Stimulated activated CD8-positive, alpha-beta memory T cell treated with anti-CD3 and anti-CD28 coated beads, Interleukin-7, amount 100 ng/mL, for 24 hours (primary cell): ENCODE results near the gene APOL3.
"Not testable (repeated sequence)": the region's sequence is repeated elsewhere in the genome, so short reads cannot be mapped to it uniquely, and the experiment has no call there.

ENCODE experiments used
- DNase-seq: peaks from one replicate; pipeline ENCODE4 v3.0.0-alpha.2; 2020; ENCODE audit warnings: low read depth

APOL3 gene

DNA sequence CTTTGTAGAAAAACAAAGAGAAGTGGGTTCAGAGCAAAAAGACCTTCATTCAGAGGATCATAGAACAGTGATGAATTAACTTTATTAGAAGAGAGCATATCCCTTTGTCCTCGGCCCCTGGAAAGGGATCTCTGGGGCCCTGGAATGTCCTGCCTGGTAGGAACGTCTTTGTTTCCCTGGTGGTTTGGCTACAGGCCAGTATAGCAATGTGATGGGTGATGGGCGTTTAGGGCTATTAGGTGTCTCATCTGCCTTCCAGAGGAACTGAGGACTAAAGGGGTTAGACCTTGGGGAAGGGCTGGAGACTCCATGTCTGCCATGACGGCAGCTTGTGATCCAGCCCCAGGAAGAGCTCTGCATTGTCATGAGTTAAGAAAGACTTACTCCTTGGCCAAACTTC is 32.0 kb upstream of the APOL3 start:
- no peak for DNase-seq

DNA sequence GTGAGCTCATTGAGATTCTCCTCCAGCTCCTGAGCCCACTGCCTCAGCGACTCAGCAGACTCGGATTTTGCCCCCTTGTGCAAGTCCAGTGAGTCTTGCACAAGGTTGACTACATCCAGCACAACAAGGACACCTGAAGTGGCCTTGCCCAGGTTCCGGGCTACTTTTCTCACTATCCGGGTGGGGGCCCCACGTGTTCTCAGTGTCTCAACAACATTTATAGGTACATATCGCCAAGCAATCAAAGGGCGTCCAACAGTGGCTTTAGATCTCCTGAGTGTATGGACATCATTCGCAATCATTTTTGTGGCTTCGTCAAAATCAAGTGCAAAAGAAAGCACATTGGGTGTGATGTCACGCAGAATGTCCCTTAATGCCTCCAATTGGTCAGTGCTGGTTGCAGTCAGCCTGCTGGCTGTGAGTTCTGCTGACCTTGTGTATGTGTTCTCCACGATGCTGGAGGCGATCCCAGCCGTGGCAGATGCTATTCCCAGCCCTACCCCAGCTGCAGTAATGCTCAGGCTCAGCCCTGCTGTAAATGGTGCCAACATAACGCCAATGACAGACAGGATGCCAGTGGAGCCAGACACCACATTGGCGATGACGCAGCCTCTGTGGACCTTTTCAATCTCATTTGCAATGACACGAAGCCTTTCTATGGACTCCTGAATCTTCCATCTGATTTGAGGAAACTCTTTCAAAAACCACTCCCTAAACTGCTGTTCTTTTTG is 30.7 kb upstream of the APOL3 start:
- DNase-seq: no peak

DNA sequence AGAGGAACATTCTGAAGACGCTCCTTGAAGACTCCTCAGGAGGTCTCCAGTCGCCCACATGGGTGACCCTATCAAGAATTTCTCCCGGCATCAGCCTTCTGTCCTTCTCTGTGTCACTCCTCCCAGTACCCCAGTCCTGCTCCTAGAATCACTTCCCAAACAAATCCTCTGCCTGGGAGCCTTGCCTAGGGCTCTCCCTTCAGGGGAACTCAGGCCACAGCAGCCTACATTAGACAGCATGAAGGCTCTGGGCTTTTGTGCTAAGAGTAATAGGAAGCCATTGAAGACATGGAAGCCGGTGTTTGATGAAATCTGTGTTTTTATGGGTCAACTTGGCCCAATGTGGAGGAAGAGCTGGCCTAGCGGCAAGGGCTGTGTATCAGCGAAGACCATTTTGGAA is 27.3 kb upstream of the APOL3 start:
- not testable (repeated sequence) for DNase-seq

DNA sequence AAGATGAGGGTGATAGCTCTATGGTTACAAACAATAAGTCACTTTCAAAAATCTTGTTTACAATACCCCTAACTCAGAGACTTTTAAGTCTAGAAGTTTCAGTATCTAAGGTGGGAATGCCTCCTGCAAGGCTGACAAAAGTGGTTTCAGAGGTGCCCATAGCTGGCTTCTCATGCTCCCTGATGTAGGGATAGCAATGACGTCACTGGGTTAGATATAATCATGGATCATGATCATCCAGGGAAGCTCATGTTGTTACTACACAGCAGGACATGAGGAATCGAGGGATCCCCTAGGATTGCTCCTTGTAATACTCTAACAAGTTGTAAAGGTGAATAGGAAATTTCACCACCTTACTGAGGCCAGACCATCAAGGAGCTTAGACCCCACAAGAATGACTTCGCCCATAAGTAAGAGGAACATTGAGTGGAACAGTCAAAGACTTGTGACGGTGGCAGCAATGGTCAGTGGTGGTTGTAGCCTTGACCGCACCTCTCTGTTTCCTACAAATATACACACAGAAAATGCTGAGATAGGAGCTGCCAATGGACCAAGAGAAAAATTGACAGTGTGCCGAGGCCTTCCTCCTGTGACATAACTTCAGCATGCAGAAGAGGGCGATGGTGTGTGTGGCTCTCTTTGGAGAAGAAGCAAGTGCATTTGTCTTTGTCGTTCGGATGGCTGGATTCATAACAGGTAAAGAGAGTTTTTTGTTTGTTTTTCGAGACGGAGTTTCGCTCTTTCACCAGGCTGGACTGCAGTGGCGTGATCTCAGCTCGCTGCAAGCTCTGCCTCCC is 25.5 kb upstream of the APOL3 start:
- DNase-seq: no peak

DNA sequence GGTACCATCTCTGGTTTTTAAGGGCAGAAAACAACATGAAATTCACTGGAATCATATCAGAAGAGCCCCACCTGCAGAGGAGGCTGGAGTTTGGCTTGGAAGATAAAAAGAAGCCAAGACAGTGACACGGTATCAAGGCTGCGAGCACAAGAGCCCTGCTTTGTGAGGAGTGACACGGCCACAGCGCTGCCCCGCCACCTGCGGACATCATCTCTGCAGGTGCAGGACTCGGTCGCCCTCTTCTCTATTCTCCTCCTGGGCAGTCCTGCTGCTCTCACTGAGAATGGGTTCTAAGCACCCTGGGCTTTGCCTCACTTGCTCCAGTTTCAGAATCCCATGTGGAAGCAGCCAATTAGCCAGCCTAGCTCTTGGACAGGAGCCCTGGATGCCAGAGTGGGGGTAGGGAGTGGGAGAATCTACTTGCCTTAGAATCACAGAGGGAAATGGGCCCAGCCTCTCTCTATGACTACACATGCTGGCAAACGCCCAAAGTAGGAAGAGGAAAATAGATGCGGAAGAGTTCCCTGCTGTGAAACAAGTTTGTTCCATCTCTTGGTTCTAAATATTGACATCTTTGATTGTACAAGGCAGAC is 24.0 kb upstream of the APOL3 start:
- no peak for DNase-seq

DNA sequence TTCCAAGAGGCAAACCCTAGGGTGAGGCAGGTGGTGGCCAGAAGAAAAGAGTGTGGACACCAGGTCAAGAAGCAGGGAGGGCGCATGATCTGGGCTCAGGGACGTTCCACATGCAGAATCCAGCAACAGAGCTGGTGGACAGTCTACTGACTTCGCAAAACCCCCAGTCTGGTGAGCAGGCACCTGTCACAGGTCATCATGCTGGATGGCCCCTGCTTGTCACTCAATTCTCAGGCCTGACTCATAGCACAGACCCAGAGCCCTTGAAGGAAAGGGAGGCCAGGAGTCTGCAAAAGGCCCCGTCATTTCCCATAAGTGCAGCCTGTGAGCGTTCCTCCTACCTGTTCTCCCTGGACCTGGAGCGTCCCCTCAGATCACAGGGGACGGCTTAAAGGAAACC is 22.9 kb upstream of the APOL3 start:
- no peak for DNase-seq

DNA sequence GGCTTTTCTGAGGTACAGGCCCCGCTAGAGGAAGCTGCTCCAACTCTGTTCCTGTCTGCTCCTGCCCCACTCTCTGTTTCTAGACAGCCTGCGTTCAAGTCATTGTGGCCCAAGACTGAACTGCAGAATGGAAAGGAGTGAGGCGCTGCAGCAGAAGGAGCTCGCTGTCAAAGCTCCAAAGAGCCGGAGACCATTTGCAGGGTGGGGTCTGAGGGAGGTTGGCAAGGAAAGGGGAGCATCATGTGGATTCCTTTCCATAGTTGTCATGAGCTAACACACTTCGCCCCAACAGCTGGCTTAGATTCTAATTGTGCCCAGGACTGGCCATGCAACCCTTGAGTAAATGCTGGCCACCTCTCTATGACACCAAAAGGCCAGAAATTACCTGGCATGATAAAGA is 22.3 kb upstream of the APOL3 start:
- no peak for DNase-seq

DNA sequence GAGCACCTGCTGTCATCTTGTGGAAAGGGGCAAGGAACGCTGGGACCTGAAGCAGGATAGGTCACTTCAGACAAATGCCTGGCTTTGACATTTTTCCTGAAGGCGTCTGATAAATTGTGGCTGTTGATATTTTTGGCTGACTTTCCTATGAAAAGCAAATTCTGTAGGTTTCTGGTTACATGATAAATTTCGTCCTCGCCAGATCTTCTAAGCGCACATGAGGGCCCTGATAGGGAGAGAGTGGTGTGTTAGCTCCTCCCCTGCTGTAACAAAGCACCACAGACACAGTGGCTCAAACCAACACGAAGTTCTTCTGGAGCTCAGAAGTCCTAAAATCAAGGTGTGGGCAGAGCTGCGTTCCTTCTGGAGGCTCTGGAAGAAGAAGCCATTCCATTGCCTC is 21.5 kb upstream of the APOL3 start:
- no peak for DNase-seq

DNA sequence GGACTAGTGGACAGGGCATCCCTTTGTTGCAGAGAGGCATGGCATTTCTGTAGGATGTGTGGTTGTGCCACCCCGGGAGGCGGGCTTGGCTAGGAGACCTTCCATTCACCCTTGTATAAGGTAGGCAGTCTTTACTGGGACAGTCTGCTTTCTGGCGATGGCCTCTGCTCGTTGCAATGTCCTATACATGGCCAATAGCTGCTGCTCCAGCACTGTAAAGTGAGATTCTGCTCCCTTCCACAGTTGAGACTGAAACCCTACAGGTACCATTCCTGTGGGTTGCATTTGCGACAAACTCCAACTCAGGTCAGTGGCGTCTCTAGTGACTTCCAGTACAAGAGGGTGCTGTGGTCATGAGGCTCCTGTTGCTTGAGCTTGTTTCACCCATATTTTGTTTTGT is 20.4 kb upstream of the APOL3 start:
- DNase-seq: no peak

DNA sequence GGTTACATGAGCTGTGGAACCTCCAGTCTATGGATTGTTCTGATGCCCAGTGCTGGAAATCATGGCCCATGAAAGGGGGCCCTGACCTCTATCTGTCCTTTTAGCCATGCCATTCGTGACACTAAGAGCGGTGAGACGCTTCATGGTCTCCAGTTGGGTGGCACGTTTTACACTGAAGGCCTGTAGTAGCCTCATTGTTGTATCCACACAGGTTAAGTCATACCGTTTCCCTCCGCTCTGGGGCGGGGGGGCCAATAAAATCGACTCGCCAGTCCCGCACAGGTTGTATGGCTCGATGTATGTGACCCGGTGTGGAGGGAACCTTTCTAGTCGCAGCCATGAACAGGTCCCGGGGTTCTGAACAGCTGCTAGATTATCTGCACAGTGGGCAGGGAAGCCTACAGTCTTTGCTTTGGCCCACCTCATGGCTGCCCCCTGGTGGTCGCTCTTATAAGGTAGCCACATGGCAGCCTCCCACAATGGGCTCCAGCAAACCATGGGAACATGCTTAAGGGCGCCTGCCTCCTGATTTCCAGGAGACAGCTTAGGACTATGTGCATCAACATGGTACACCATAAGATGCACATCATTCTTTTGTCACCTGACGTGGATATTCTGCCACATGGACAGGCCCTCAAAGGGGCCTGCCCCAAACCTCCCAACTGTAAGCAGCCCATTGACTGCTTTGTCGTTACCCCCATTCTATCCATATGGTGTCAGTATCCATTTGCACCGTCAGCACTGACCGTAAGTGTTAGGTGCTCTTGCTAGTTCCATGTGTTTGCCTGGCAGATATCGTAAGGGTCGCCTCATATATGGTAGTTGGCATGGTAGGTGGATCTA is 19.7 kb upstream of the APOL3 start:
- peak; percentile 84 for DNase-seq

DNA sequence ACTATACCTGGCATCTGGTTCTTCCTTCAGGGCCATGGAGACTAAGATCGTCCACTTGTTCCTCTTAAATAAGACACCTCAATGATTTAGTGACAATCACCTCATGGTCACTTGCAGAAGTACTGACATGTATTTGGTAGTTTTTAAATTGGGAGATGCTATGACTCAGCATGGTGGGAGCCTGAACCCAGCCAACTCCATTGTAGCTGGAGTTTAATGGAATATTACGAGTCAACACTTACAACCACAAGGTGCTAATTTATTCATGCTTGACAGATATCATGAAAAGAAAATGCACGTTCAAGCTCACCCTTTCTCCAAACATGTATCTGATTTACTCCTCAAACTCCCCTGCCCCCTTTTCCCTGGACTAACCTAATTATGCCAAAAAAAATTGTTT is 16.6 kb upstream of the APOL3 start:
- DNase-seq: no peak

DNA sequence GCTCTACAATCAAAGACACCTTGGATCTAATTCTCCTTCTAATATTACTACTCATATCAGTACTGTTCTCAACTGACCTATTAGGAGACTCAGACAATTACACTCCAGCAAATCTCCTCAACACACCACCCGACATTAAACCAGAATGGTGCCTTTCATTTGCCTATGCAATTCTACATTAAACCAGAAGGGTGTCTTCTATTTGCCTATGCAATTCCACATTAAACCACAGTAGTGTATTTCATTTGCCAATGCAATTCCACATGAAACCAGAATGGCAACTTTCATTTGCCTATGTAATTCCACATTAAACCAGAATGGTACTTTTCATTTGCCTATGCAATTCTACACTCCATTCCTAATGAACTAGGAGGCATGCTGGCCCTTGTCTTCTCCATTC is 15.3 kb upstream of the APOL3 start:
- no peak for DNase-seq

DNA sequence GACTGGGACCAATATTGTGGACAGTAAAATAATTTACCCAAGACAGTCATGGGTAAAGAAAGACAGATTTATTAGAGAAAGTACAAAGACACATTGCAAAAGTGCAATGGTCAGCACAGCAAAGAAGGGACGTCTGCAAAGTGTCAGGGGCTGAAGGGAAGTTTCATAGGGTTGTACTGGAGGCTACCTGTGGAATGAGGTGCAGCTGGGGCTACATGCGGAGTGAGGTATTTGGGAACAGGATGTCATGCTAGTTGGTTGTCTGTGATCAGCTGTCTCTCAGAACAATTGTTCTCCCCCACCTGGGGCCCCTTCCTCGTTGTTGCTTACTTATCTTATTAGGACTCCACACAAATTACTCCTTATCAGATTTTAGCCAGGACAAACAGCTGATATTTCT is 11.4 kb upstream of the APOL3 start:
- DNase-seq: no peak

DNA sequence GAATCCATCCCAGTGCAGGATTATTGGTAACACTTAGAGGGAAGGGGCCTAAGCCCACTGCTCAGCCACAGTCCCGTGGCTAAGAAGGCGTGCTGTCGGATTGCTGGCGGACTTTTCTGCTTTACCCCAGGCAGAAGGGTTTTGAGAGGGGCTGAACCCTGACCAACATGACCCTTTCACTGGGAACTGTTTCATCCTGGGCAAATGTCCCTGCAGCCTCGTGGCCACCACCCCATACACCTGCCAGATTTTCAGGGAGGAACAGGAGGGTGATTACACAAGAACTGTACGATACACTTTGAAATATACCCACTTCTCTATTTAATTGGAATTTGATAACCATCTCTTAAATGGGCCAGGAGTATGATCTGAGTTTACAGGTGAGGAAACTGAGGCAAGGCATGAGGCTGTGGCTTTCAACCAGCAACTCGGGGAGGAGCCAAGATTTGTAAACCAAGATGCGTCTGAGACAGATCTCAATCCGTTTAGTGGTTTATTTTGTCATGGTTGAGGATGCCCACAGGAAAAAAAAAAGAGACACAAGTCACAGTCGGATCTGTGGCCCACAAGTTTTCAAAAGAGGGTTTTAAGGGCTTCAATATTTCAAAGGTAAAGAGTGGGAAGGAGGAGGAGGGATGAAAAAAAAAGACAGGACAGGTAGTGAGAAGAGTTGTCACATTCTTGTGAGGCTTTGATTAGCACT is 6.1 kb upstream of the APOL3 start:
- no peak for DNase-seq

DNA sequence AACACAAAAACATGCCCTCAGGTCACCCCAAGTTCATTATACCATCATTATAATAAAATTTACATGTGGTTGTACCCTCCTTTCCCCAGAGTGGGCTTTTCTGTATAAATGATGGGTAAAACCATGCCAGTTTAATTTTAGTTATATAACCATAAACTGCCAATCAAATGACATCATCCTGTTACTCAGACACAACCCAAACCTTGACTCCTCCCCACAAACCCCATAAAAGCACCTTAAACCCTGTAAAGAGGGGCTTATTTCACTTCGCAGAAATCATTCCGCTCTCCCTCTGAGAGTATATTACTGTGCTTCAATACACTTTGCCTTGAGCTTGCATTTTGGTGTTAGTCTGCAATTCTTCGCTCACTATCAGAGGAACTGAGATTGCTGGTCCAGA is 5.5 kb upstream of the APOL3 start:
- no peak for DNase-seq

DNA sequence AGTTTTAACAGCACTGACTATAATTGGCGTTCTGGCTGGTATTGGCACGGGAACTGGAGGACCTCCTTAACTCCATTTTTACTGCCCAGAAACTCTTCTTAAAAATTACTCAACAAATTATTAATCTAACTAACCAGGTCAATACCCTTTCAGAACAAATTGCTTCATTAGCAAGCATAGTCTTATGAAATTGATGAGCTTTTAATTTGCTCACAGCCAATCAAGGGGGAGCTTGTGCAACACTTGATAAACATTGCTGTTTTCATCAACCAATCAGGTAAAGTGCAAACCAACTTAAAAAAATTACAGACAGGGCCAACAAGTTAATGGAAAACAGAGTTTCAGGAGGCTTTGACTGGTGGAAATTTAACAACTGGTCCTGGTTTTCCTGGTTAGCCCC is 4.6 kb upstream of the APOL3 start:
- no peak for DNase-seq

DNA sequence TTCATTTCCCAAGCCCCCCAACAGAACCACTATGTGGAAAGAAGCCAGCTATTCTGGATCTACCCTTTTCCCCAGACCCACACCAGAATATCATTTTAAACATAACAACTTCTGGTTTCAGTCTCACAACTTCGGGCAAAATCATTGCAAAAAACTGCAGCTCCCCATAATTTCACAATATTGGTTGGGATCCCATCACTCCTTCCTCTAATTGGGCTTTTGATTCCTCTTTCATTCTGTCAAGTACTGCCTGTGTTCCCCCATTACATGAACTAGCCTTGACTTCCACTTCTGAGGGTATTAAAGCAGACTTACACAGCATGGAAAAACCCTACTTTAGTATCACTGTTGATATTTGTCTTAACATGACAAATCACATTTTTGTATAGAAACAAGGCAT is 4.1 kb upstream of the APOL3 start:
- no peak for DNase-seq

DNA sequence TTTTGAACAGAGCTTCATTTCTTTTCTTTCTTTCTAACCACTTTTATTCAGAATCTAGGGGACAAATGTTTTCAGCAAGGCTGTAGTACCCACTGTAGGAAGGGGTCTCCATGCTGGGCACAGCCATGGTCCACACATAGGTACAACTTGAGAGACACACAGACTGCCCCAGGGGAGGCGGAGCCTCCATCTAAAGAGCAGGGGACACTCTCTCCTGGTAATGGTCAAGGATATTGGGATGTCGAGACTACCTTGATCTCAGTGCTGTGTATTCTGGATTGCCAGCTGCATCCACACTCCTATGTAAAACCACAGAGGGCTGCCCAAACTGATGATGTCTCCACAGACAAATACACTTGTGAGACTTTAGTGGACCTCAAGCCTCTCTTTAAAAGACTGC is 2.9 kb upstream of the APOL3 start:
- no peak for DNase-seq

DNA sequence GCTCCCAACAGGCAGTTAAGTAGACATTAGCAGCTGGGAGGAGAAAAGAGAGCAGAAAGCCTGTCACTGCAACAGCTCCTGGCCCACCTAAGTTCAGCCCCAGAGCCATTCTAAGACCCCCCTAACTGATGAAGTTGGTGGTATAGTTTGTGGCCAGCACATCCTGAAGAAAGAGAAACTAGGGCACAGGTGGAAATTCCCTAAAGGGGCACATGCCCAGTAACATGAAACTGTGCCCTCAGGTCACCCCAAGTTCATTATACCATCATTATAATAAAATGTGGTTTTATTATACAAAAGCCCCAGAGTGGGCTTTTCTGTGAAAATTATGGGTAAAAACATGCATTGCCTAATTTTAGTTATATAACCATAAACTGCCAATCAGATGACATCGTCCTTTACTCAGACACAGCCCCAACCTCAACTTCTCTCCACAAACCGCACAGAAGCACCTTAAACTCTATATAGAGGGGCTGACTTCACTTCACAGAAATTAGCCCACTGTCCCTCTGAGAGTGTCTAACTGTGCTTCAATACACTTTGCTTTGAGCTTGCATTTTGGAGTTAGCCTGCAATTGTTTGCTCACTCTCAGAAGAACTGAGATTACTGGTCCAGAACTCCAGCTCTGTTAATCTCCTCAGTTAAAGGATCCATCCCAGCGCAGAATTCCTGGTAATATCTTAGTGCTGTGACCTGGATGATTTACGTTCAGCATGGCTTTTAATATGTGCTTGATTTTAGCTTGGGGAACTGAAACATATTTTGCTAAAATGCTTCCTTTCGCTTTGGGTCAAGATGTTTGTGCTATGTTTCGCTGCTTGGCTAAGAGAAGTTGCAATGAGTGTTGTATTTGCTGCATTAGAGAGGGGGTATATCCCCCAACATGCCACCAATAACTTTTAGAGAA is 1.8 kb upstream of the APOL3 start:
- DNase-seq: no peak

DNA sequence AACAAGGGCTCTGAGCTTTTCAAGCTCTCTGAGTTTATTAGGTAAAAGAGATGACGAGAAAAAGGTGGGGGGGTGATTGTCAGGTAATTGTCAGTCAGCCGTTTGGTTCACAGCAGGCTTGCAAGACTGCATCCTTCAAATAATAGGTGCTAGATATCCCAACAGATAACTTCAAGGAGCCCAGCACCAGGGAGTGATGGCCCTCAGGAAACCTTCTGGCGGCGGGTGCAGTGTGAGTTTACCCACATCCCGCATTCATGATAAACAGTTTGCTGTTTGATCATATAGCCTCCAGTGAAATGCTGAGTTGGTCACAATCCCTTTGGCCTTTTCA is 1.2 kb upstream of the APOL3 start:
- not testable (repeated sequence) for DNase-seq
